K562 (cell line): ENCODE results near the gene GRIN2A.

ENCODE experiments used
- KDM5B ChIP-seq: fragments of 200-600 bp; sonication (generic); IDR thresholded peaks from 2 replicates; pipeline ENCODE4 v1.6.1; 2012; ENCODE audit warnings: low read depth, mild to moderate bottlenecking, moderate library complexity, low read length, control low read depth, inconsistent platforms; ENCODE audit not compliant: insufficient replicate concordance
- SP1 ChIP-seq: sonication (generic); formaldehyde crosslinking; IDR thresholded peaks from 2 replicates; pipeline ENCODE4 v1.8.1; 2022; ENCODE audit warnings: mild to moderate bottlenecking, missing genetic modification reagents
- ZBTB7A ChIP-seq: IDR thresholded peaks from 2 replicates; pipeline ENCODE4 v1.6.1; 2011; ENCODE audit warnings: low read depth, mild to moderate bottlenecking, low read length, moderate library complexity, borderline replicate concordance; ENCODE audit not compliant: control insufficient read depth

DNA sequence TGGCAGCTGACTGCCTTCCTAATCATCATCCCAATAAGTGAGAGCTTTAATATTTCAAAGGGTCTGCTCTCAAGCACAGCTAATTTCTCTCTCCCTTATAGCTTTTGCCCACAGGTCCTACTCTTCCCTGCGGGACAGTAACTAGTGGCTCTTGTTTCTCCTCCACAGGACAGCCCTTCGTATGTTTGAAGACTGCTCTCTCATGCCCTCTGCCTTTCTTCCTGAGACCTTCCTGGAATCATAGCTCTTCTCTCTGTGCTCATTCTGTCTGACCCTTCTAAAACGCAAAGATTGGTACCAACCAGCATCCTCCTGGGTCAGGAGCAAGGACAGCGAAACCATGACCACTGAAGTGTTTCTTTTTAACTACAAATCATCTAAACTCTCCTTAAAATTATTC, 168.9 kb downstream of the GRIN2A start:
- TF ChIP-seq KDM5B (no peak), SP1 (CRISPR knock-in tag) (no peak), ZBTB7A (no peak)
